Neutrophil (primary cell): Measurements from ENCODE around the gene WDSUB1.

Experiments
- H3K27ac ChIP-seq: fragments of 200-600 bp; sonication (generic); 2 replicates; pipeline ENCODE4 v1.5.1; 2016; ENCODE audit warnings: mild to moderate bottlenecking, moderate library complexity
- H3K27me3 ChIP-seq: fragments of 200-600 bp; sonication (generic); 2 replicates; pipeline ENCODE4 v1.6.0; 2016; ENCODE audit warnings: mild to moderate bottlenecking
- H3K36me3 ChIP-seq: fragments of 200-600 bp; sonication (generic); 2 replicates; pipeline ENCODE4 v1.5.1; 2017
- H3K4me1 ChIP-seq, 2 experiments: fragments of 200-600 bp in 1 of 2; sonication (generic) in 1 of 2; 1 replicate in 1 of 2; 2 replicates in 1 of 2; pipeline versions ENCODE4 v1.5.1 to v1.6.1; 2013 to 2016; ENCODE audit warnings: low read depth in 1 of 2, low read length in 1 of 2, mild to moderate bottlenecking in 1 of 2, moderate library complexity in 1 of 2; ENCODE audit not compliant: control insufficient read depth in 1 of 2, insufficient read depth in 1 of 2
- H3K4me3 ChIP-seq, 2 experiments: fragments of 200-600 bp in 1 of 2; sonication (generic) in 1 of 2; 1 replicate in 1 of 2; 2 replicates in 1 of 2; pipeline ENCODE4 v1.5.1; 2013 to 2016; ENCODE audit warnings: low read depth in 1 of 2, low read length in 1 of 2, mild to moderate bottlenecking in 1 of 2, moderate library complexity in 1 of 2
- H3K9me3 ChIP-seq: fragments of 200-600 bp; sonication (generic); 2 replicates; pipeline ENCODE4 v1.5.1; 2016
- CTCF ChIP-seq: fragments of 200-600 bp; sonication (generic); IDR thresholded peaks from 2 replicates; pipeline ENCODE4 v1.5.1; 2016; ENCODE audit warnings: antibody characterized with exemption

WDSUB1 gene

GRCh38 chr2:159226608-159227385, 59.7 kb downstream of the WDSUB1 start:
- no peak overlapping the region for H3K27ac ChIP-seq
- H3K4me3 ChIP-seq, result no peak overlapping the region
- H3K4me1 ChIP-seq, result no peaks in the 10 kb centered on the region
- H3K36me3 ChIP-seq, result no peaks in the 10 kb centered on the region
- H3K9me3 ChIP-seq, result no peaks in the 10 kb centered on the region
- no peaks in the 10 kb centered on the region for H3K27me3 ChIP-seq
- no peak for TF ChIP-seq CTCF

- no peaks in the 10 kb centered on the region for H3K4me1 ChIP-seq
- TF ChIP-seq CTCF, result no peak
- no peak overlapping the region for H3K4me3 ChIP-seq
- no peaks in the 10 kb centered on the region for H3K27me3 ChIP-seq
- H3K36me3 ChIP-seq, result no peaks in the 10 kb centered on the region
- H3K9me3 ChIP-seq, result no peaks in the 10 kb centered on the region
- H3K27ac ChIP-seq, result no peak overlapping the region
Observed at GRCh38 chr2:159226059-159226461, 60.4 kb downstream of the WDSUB1 start.

DNA sequence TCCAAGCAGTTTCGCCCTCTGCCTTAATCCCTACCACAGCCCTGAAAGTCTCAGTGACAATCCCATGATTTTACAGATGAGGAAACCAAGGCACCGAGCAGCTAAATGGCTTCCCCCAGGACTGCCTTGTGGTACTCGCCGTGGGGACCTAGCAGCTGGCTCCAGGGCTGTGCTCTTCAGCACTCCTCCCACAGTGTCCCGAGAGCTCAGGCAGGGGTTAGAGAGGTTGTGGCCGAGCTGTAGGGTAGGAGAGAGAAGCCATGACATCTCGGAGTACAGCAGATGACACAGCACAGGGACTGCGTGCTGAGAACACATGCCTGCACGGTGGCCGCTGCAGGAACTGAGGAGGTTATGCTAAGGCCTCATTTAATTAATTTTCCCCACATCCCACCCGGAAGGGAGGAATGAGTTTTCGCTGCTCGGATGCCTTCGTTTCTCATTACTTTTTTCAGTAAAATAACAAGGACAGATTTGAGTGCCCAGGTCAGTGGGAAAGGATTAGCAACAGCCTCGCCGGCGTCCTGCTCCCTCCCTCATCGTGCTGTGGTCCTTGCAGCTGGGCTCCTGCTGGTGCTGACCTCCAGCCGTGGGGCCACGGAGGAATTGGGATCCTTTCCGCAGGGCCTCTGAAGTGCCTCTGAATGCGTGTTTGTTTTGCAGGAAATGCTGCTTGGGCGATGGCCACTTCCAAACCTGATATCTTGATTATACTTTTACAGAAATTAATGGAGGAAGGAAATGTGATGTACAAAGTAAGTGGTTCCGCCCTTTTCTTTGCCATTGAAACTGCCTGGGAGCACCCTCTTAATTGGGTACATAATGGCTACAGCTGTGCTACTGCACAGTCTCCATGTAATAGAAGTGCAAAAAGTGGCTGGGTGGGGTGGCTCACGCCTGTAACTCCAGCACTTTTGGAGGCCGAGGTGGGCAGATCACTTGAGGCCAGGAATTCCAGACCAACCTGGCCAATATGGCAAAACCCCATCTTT, 61.2 kb downstream of the WDSUB1 start:
- Histone ChIP-seq H3K4me3 (no peak overlapping the region), H3K27ac (no peak overlapping the region), H3K9me3 (no peaks in the 10 kb centered on the region), H3K36me3 (no peaks in the 10 kb centered on the region), H3K27me3 (no peaks in the 10 kb centered on the region), H3K4me1 (no peaks in the 10 kb centered on the region)
- TF ChIP-seq CTCF, result no peak

- no peak for TF ChIP-seq CTCF
- Histone ChIP-seq H3K27me3 (no peaks in the 10 kb centered on the region), H3K36me3 (no peaks in the 10 kb centered on the region), H3K4me1 (no peaks in the 10 kb centered on the region), H3K9me3 (no peaks in the 10 kb centered on the region), H3K27ac (no peak overlapping the region), H3K4me3 (no peak overlapping the region)
Observed at GRCh38 chr2:159224061-159224813, 62.3 kb downstream of the WDSUB1 start.

DNA sequence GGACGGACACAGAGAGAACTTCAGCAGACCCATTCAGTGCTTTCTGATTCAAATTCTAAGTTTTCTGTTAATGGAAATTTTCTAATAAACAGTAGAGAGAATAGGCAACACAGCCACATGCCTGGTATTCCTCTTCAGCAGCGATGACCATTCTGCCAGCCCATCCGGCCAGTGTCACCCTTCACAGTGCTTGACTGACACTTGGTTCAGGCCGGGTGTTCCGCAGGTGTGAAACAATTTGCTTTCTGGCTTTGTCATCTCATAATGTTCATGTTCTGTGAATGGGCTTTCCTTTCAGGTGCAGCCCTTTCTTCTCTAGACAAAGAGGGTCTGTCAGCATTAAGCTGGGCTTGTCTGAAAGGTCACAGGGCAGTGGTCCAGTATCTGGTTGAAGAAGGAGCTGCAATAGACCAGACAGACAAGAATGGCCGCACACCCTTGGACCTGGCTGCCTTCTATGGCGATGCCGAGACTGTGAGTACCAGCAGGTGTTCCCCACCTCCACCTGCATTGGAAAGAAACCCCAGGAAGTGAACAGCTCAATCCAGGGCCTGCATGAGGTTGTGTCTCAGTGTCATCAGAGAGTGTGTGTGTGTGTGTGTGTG, 67.0 kb downstream of the WDSUB1 start:
- Histone ChIP-seq H3K36me3 (no peaks in the 10 kb centered on the region), H3K27ac (no peak overlapping the region), H3K9me3 (no peaks in the 10 kb centered on the region), H3K27me3 (no peaks in the 10 kb centered on the region), H3K4me1 (no peaks in the 10 kb centered on the region), H3K4me3 (no peak overlapping the region)
- TF ChIP-seq CTCF, result no peak
